ENCODE data around the gene MRPS30.

DNA sequence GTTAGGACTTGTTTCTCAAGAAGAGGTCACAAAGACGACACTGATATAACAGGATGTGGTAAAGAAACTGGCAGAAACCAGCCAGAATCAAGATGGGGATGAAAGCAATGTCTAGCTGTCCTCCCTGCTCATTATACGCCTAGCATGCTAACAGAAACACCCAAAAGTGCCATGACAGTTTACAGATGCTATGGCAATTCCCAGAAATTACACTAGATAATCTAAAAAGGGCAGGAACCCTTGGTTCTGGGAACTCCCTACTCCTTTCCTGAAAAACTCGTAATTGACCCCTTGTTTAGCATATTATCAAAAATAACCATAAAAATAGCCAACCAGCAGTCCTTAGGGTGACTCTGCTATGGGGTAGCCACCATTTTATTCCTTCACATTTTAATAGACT lies 10.9 kb upstream of the MRPS30 start:
- TF ChIP-seq, protein P1, sequence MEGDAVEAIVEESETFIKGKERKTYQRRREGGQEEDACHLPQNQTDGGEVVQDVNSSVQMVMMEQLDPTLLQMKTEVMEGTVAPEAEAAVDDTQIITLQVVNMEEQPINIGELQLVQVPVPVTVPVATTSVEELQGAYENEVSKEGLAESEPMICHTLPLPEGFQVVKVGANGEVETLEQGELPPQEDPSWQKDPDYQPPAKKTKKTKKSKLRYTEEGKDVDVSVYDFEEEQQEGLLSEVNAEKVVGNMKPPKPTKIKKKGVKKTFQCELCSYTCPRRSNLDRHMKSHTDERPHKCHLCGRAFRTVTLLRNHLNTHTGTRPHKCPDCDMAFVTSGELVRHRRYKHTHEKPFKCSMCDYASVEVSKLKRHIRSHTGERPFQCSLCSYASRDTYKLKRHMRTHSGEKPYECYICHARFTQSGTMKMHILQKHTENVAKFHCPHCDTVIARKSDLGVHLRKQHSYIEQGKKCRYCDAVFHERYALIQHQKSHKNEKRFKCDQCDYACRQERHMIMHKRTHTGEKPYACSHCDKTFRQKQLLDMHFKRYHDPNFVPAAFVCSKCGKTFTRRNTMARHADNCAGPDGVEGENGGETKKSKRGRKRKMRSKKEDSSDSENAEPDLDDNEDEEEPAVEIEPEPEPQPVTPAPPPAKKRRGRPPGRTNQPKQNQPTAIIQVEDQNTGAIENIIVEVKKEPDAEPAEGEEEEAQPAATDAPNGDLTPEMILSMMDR (IDR thresholded peaks at IDR 0.05; ENCODE audit: insufficient read depth, low read length, poor library complexity, severe bottlenecking), result no peak
- TF ChIP-seq EZH2phosphoT487 (conservative IDR thresholded peaks at IDR 0.05; ENCODE audit: low read length), result no peak

Data from SU-DHL-6 (cell line).